ENCODE measurements around the gene HTR7. TPM values are rescaled to one million over a fixed set of nuclear protein-coding genes. Genes with fewer than 3 reads are reported as not detected.
A peak's percentile ranks its signal among the peaks of the same experiment; 100 is the strongest.

HTR7 gene
- total and polyA plus RNA-seq, 7 experiments from 2014 or later, result 0.11 to 0.32 (median 0.13) TPM; not detected in 4

- Histone ChIP-seq H3K36me3 (ENCODE audit: control insufficient read depth in 2 of 3, insufficient read depth in 3 of 3, low read length in 3 of 3) (no peaks in the 10 kb centered on the region), H3K27me3 (ENCODE audit: control insufficient read depth in 2 of 2, insufficient read depth in 2 of 2, low read length in 2 of 2) (no peaks in the 10 kb centered on the region), H3K4me3 (ENCODE audit: low read length) (no peak overlapping the region), H3K27ac (ENCODE audit: low read depth, low read length) (no peak overlapping the region), H3K9me3 (ENCODE audit: control insufficient read depth in 2 of 3, low read length in 3 of 3) (no peaks in the 10 kb centered on the region), H3K4me1 (ENCODE audit: control insufficient read depth in 2 of 2, insufficient read depth in 2 of 2, low read length in 2 of 2) (peaks cover 0 to 13% of the 10 kb centered on the region in 2 donors)
- peaks cover 0 to 7% (median 1%) of the 10 kb centered on the region in 5 donors for H3K27me3 Mint-ChIP-seq
- no peak overlapping the region for H3K4me3 Mint-ChIP-seq
- intact Hi-C loops (cut with micrococcal nuclease), result no loop called here
- H3K4me1 Mint-ChIP-seq, result peaks cover 2 to 19% (median 16%) of the 10 kb centered on the region in 7 donors
- DNase-seq, result no peak
- CTCF ChIA-PET, result interaction anchor here (0.9 kb wide), 1 partner anchor 18 kb away, joined by 4 read pairs; no protein-coding TSS in a partner anchor
- peak overlapping the region in 1 of 9 donors; percentile 72 for H3K27ac Mint-ChIP-seq
- no peak for ATAC-seq
- no peaks in the 10 kb centered on the region for H3K36me3 Mint-ChIP-seq
- peaks cover 0 to 2% (median 0%) of the 10 kb centered on the region in 11 donors for H3K9me3 Mint-ChIP-seq
- POLR2A ChIA-PET, result no interaction called here
Observed at GRCh38 chr10:90722832-90723231, 135.0 kb downstream of the HTR7 start.

GRCh38 chr10:90718182-90718581 is 139.7 kb downstream of the HTR7 start:
- no peak for DNase-seq
- CTCF ChIA-PET, result no interaction called here
- intact Hi-C loops (cut with micrococcal nuclease), result no loop called here
- Histone ChIP-seq H3K4me3 (ENCODE audit: low read length) (no peak overlapping the region), H3K9me3 (ENCODE audit: control insufficient read depth in 2 of 3, low read length in 3 of 3) (no peaks in the 10 kb centered on the region), H3K27ac (ENCODE audit: low read depth, low read length) (no peak overlapping the region), H3K4me1 (ENCODE audit: control insufficient read depth in 2 of 2, insufficient read depth in 2 of 2, low read length in 2 of 2) (peaks cover 0 to 3% of the 10 kb centered on the region in 2 donors), H3K27me3 (ENCODE audit: control insufficient read depth in 2 of 2, insufficient read depth in 2 of 2, low read length in 2 of 2) (no peaks in the 10 kb centered on the region), H3K36me3 (ENCODE audit: control insufficient read depth in 2 of 3, insufficient read depth in 3 of 3, low read length in 3 of 3) (no peaks in the 10 kb centered on the region)
- H3K4me1 Mint-ChIP-seq, result peaks cover 0 to 7% (median 6%) of the 10 kb centered on the region in 7 donors
- no peaks in the 10 kb centered on the region for H3K36me3 Mint-ChIP-seq
- no peak overlapping the region for H3K27ac Mint-ChIP-seq
- no peak for ATAC-seq
- H3K4me3 Mint-ChIP-seq, result no peak overlapping the region
- peaks cover 0 to 6% (median 3%) of the 10 kb centered on the region in 5 donors for H3K27me3 Mint-ChIP-seq
- peaks cover 0 to 2% (median 0%) of the 10 kb centered on the region in 11 donors for H3K9me3 Mint-ChIP-seq
- POLR2A ChIA-PET, result no interaction called here

- POLR2A ChIA-PET, result no interaction called here
- Mint-ChIP-seq H3K9me3 (peaks cover 0 to 1% (median 0%) of the 10 kb centered on the region in 11 donors), H3K4me3 (no peak overlapping the region), H3K36me3 (no peaks in the 10 kb centered on the region), H3K27ac (no peak overlapping the region), H3K4me1 (no peaks in the 10 kb centered on the region), H3K27me3 (peaks cover 0 to 12% (median 4%) of the 10 kb centered on the region in 5 donors)
- H3K9me3 ChIP-seq (ENCODE audit: control insufficient read depth in 2 of 3, low read length in 3 of 3), result no peaks in the 10 kb centered on the region
- no peaks in the 10 kb centered on the region for H3K27me3 ChIP-seq (ENCODE audit: control insufficient read depth in 2 of 2, insufficient read depth in 2 of 2, low read length in 2 of 2)
- no peak overlapping the region for H3K4me3 ChIP-seq (ENCODE audit: low read length)
- no peak for ATAC-seq
- CTCF ChIA-PET, result no interaction called here
- intact Hi-C loops (cut with micrococcal nuclease), result no loop called here
- H3K36me3 ChIP-seq (ENCODE audit: control insufficient read depth in 2 of 3, insufficient read depth in 3 of 3, low read length in 3 of 3), result no peaks in the 10 kb centered on the region
- no peaks in the 10 kb centered on the region for H3K4me1 ChIP-seq (ENCODE audit: control insufficient read depth in 2 of 2, insufficient read depth in 2 of 2, low read length in 2 of 2)
- H3K27ac ChIP-seq (ENCODE audit: low read depth, low read length), result no peak overlapping the region
- DNase-seq, result no peak
Observed at GRCh38 chr10:90712529-90712928, 145.3 kb downstream of the HTR7 start.

- intact Hi-C loops (cut with micrococcal nuclease), result no loop called here
- Mint-ChIP-seq H3K27ac (no peak overlapping the region), H3K9me3 (peaks cover 0 to 1% (median 0%) of the 10 kb centered on the region in 11 donors), H3K27me3 (peaks cover 4 to 8% (median 6%) of the 10 kb centered on the region in 5 donors), H3K4me1 (no peaks in the 10 kb centered on the region), H3K36me3 (no peaks in the 10 kb centered on the region), H3K4me3 (no peak overlapping the region)
- ATAC-seq (no peak), DNase-seq (no peak)
- Histone ChIP-seq H3K36me3 (ENCODE audit: control insufficient read depth in 2 of 3, insufficient read depth in 3 of 3, low read length in 3 of 3) (no peaks in the 10 kb centered on the region), H3K27ac (ENCODE audit: low read depth, low read length) (no peak overlapping the region), H3K4me1 (ENCODE audit: control insufficient read depth in 2 of 2, insufficient read depth in 2 of 2, low read length in 2 of 2) (no peaks in the 10 kb centered on the region), H3K4me3 (ENCODE audit: low read length) (no peak overlapping the region), H3K9me3 (ENCODE audit: control insufficient read depth in 2 of 3, low read length in 3 of 3) (no peaks in the 10 kb centered on the region), H3K27me3 (ENCODE audit: control insufficient read depth in 2 of 2, insufficient read depth in 2 of 2, low read length in 2 of 2) (no peaks in the 10 kb centered on the region)
- CTCF ChIA-PET, result interaction anchor here (0.6 kb wide), 1 partner anchor 500 kb away, joined by 7 read pairs; no protein-coding TSS in a partner anchor
- POLR2A ChIA-PET, result no interaction called here
Observed at GRCh38 chr10:90709727-90710126, 148.1 kb downstream of the HTR7 start.

- Mint-ChIP-seq H3K27me3 (peaks cover 4 to 21% (median 6%) of the 10 kb centered on the region in 5 donors), H3K27ac (no peak overlapping the region), H3K4me1 (no peaks in the 10 kb centered on the region), H3K9me3 (peaks cover 0 to 1% (median 0%) of the 10 kb centered on the region in 11 donors), H3K4me3 (no peak overlapping the region), H3K36me3 (no peaks in the 10 kb centered on the region)
- no peaks in the 10 kb centered on the region for H3K4me1 ChIP-seq (ENCODE audit: control insufficient read depth in 2 of 2, insufficient read depth in 2 of 2, low read length in 2 of 2)
- POLR2A ChIA-PET, result no interaction called here
- H3K4me3 ChIP-seq (ENCODE audit: low read length), result no peak overlapping the region
- CTCF ChIA-PET, result no interaction called here
- H3K27me3 ChIP-seq (ENCODE audit: control insufficient read depth in 2 of 2, insufficient read depth in 2 of 2, low read length in 2 of 2), result no peaks in the 10 kb centered on the region
- no peak for DNase-seq
- ATAC-seq, result no peak
- H3K27ac ChIP-seq (ENCODE audit: low read depth, low read length), result no peak overlapping the region
- intact Hi-C loops (cut with micrococcal nuclease), result no loop called here
- no peaks in the 10 kb centered on the region for H3K9me3 ChIP-seq (ENCODE audit: control insufficient read depth in 2 of 3, low read length in 3 of 3)
- no peaks in the 10 kb centered on the region for H3K36me3 ChIP-seq (ENCODE audit: control insufficient read depth in 2 of 3, insufficient read depth in 3 of 3, low read length in 3 of 3)
Observed at GRCh38 chr10:90707657-90708056, 150.2 kb downstream of the HTR7 start.

- ATAC-seq (no peak), DNase-seq (no peak)
- H3K4me1 ChIP-seq (ENCODE audit: control insufficient read depth in 2 of 2, insufficient read depth in 2 of 2, low read length in 2 of 2), result no peaks in the 10 kb centered on the region
- Mint-ChIP-seq H3K9me3 (peaks cover 0 to 4% (median 0%) of the 10 kb centered on the region in 11 donors), H3K36me3 (no peaks in the 10 kb centered on the region), H3K27me3 (peaks cover 2 to 35% (median 8%) of the 10 kb centered on the region in 5 donors), H3K27ac (no peak overlapping the region), H3K4me3 (no peak overlapping the region), H3K4me1 (no peaks in the 10 kb centered on the region)
- intact Hi-C loops (cut with micrococcal nuclease), result no loop called here
- CTCF ChIA-PET, result no interaction called here
- H3K9me3 ChIP-seq (ENCODE audit: control insufficient read depth in 2 of 3, low read length in 3 of 3), result no peaks in the 10 kb centered on the region
- no peaks in the 10 kb centered on the region for H3K36me3 ChIP-seq (ENCODE audit: control insufficient read depth in 2 of 3, insufficient read depth in 3 of 3, low read length in 3 of 3)
- H3K27me3 ChIP-seq (ENCODE audit: control insufficient read depth in 2 of 2, insufficient read depth in 2 of 2, low read length in 2 of 2), result no peaks in the 10 kb centered on the region
- no peak overlapping the region for H3K4me3 ChIP-seq (ENCODE audit: low read length)
- no peak overlapping the region for H3K27ac ChIP-seq (ENCODE audit: low read depth, low read length)
- POLR2A ChIA-PET, result no interaction called here
Observed at GRCh38 chr10:90701428-90701827, 156.4 kb downstream of the HTR7 start.

GRCh38 chr10:90695915-90696676 is 161.7 kb downstream of the HTR7 start:
- Histone ChIP-seq H3K27me3 (ENCODE audit: control insufficient read depth in 2 of 2, insufficient read depth in 2 of 2, low read length in 2 of 2) (no peaks in the 10 kb centered on the region), H3K36me3 (ENCODE audit: control insufficient read depth in 2 of 3, insufficient read depth in 3 of 3, low read length in 3 of 3) (no peaks in the 10 kb centered on the region), H3K27ac (ENCODE audit: low read depth, low read length) (no peak overlapping the region), H3K9me3 (ENCODE audit: control insufficient read depth in 2 of 3, low read length in 3 of 3) (no peaks in the 10 kb centered on the region), H3K4me1 (ENCODE audit: control insufficient read depth in 2 of 2, insufficient read depth in 2 of 2, low read length in 2 of 2) (no peaks in the 10 kb centered on the region), H3K4me3 (ENCODE audit: low read length) (no peak overlapping the region)
- Mint-ChIP-seq H3K36me3 (no peaks in the 10 kb centered on the region), H3K4me3 (no peak overlapping the region), H3K27me3 (peaks cover 0 to 23% (median 12%) of the 10 kb centered on the region in 5 donors), H3K4me1 (no peaks in the 10 kb centered on the region), H3K9me3 (peaks cover 0 to 6% (median 0%) of the 10 kb centered on the region in 11 donors), H3K27ac (no peak overlapping the region)
- intact Hi-C loops (cut with micrococcal nuclease), result no loop called here
- ATAC-seq, result no peak
- DNase-seq, result no peak
- ChIA-PET POLR2A (no interaction called here), CTCF (no interaction called here)
